Panc1 (cell line): ENCODE data around the gene PILRA.
"Not testable (repeated sequence)": the region's sequence is repeated elsewhere in the genome, so short reads cannot be mapped to it uniquely, and the experiment has no call there.

Source experiments
- CTCF ChIP-seq: fragments of 450-650 bp; IDR thresholded peaks from 2 replicates; pipeline ENCODE4 v1.5.1; 2017; ENCODE audit warnings: mild to moderate bottlenecking
- POLR2AphosphoS5 ChIP-seq: IDR thresholded peaks from 2 replicates; pipeline ENCODE4 v1.6.1; 2012; ENCODE audit warnings: mild to moderate bottlenecking, low read depth, low read length, moderate library complexity

DNA sequence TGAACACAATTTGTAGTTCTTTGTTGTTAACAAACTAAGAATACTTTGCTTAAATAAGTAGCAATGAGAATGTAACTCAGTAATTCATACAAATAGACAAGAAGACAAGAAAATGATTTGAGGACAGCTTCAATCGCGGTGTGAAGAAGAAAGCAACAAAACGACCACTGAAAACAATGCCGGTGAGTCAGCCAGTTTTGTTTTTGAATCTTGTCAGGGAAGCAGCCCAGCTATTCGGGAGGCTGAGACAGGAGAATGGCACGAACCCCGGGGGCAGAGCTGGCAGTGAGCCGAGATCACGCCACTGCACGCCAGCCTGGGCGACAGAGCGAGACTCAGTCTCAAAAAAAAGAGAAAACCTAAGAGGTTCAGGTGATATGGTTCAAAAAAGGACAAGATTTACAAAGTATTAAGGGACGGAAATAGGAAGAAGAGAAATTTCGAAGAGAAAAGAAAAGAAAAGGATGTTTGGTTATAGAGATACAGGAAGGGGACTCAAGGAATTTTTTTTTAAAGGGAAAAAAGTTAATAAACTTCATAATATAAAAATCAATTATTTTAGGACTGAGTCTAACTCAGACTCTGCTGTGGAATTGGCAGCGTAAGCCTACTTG, 35.1 kb upstream of the PILRA start:
- not testable (repeated sequence) for TF ChIP-seq CTCF, POLR2AphosphoS5
